HG03469 (cell line): ENCODE data around the gene MFSD6.
"Not testable (repeated sequence)": the region's sequence is repeated elsewhere in the genome, so short reads cannot be mapped to it uniquely, and the experiment has no call there.

ENCODE experiments used
- ATAC-seq: cut with Tn5 transposase; IDR thresholded peaks from one replicate; pipeline ENCODE4 v1.9.1; 2021; ENCODE audit warnings: mild to moderate bottlenecking, moderate library complexity, moderate number of reproducible peaks; ENCODE audit not compliant: unreplicated experiment

Gene MFSD6

GRCh38 chr2:190494600-190495227, 86.6 kb downstream of the MFSD6 start:
- ATAC-seq: not testable (repeated sequence)

DNA sequence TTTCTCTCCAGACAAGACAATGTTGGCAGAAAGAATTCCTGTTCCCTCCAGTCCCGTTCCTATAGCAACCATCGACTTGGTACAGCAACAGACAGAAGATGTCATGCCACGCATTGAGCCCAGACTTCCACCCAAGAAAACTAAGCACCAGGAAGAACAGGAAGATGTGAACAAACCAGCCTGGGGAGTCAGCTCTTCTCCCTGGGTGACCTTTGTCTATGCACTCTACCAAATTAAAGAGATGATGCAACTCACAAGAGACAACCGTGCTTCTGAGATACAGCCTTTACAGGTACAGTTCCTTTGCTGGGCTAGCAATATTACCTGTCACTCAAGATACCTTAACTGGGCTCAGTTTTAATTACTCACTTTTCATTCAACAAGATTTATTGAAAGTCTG, 89.3 kb downstream of the MFSD6 start:
- no peak for ATAC-seq

DNA sequence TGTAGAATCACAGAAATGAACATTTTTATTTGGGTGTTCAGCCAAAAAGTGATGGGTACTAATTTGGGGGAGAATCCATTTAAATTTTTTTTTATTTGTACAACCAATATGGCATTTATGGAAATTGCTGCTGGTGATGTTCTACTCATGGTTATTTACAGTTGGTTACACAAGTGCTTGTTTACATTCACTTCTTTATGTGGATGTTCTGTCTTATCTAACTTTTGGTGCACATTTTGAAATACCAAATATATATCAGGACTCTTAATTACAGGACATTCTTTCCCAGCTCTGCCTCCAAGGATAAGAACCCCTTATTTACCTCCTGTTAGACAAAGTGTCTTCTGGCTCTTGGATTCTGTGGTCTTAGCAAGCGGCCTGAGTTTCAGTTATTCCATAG, 91.1 kb downstream of the MFSD6 start:
- ATAC-seq: no peak

DNA sequence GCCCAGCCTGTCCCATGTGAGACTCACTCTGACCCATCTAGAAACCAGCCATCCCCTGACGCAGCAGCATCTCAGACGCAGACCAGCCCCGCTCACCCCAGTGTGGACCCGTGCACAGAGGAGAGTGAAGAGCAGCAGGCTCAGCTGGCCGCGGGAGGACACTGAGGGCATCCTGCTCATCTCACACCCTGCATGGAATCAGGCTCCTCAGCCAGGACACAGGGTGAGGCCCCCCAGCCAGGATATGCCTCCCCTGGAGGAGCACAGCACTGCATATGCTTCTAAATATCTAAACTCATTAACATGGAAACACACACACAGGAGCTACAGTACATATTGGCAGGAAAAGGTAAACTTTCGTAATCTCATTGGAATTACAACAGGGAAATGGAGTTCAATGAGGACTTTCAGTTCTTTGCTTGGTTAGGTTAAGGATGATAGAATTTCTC, 91.9 kb downstream of the MFSD6 start:
- ATAC-seq: no peak

- ATAC-seq: no peak
These were observed 93.1 kb downstream of the MFSD6 start for GRCh38 chr2:190501231-190501630.

GRCh38 chr2:190501702-190502407, 93.7 kb downstream of the MFSD6 start:
- no peak for ATAC-seq

DNA sequence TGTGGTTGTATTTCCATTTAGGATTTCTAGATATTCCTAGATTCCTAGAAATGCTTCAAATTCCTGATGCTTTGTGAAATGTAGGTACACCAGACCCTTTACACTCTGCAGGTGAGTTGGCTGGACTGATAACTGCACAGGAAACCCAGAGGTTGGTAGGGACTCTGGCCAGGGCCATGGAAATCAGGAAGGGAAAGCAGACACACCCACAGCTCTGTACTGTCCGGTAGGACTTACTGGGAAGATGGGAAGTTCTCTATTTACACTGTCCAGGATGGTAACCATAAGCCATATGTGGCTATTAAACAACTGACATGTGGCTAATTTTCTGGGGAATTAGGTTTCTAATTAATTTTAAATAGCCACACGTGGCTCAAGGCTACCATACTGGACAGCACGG, 94.9 kb downstream of the MFSD6 start:
- no peak for ATAC-seq

DNA sequence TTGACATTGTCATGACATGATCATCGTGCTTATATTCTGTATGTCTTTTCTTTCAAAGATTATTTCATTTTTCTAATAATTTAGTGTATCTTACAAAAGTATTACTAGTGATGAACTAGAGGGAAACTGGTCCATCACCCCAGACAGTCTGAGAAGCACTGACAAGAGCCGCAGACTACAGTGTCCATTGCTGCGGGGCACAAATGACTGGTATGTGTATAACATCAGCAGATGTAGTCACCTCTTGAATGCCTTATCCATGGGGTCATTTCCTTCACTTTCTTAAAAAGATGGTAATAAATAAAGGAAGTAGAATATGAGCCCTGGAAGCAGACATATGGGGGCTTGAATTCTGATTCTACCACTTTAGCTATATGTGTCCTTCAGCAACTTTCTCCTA, 96.8 kb downstream of the MFSD6 start:
- no peak for ATAC-seq

DNA sequence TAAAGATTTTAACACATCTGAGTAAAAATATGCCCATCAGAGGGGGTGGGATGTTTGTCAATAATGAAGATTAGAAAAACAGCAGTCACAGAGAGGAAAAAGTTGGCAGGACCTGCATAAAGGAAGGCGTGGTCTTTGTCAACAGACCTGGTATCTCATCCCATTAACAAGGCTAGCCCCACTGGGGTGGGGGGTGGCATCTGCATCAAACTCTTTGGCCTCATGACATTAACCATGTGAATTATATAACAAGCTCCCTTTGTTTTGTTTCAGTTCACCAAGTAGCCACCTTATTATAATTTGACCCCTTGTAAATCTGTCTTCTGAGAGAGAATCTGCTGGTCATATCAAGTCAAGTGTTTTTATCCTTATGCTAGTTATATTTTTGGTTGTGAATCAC, 97.5 kb downstream of the MFSD6 start:
- ATAC-seq: no peak

- ATAC-seq: no peak
These were observed 98.5 kb downstream of the MFSD6 start for GRCh38 chr2:190506666-190507065.

DNA sequence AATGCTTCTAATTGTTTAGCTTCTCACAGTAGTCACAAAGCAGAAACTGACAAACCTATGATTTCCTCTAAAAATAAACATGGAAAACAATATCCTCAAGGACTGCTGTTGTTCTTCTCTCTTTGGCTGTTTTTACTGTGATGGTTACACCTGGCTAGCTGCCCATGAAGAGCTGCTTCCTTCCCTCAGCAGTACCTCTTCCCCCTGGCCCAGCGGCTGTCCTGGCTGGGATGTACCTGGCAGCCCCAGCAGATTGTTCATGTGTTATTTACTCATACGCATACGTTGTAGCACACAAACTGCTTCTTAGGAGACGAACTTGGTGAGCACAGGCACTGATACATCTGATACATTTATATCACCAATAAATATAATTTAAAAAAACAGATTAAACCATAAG, 99.0 kb downstream of the MFSD6 start:
- ATAC-seq: no peak

- ATAC-seq: not testable (repeated sequence)
These were observed 101.7 kb downstream of the MFSD6 start for GRCh38 chr2:190509895-190510294.

GRCh38 chr2:190511104-190511503, 102.9 kb downstream of the MFSD6 start:
- ATAC-seq: no peak

- ATAC-seq: no peak
These were observed 104.5 kb downstream of the MFSD6 start for GRCh38 chr2:190512539-190513095.

DNA sequence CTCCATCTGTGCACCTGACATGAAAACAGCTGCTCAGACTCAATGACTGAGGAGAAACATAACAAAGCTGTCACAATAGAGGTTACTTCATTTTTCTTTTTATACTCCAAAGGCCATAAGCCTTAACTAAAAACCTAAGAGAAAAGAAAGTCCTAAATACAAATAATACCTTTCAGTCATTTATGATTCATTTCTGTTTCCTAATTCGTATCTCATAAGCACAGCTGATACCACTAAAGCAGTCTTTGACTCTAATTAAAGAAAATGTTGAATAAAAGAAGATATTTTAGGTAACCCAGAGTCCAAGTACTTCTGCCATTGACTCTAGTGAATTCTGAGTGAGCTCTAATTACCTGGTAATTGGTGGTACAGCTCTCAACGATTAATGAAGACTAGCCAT, 105.7 kb downstream of the MFSD6 start:
- ATAC-seq: no peak

- no peak for ATAC-seq
These were observed 106.5 kb downstream of the MFSD6 start for GRCh38 chr2:190514676-190515075.

DNA sequence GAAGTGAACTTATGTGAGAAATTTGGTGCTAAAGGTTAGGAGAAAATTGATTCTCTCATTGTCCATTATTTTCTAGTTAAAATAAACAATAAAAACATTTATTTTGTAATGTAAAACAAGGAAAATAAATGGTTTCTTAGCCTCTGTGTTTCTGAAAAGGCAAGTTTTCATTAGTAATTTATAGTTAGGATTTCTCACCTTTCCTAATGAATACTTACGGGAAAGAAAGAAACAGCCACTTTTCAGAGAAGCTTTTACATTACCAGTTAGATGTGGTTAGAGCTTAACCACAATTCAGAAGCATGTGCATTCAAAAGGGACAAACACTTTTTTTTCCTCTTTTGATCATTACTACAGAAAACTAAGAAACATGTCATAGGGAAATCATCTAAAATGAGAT, 107.5 kb downstream of the MFSD6 start:
- ATAC-seq: no peak

GRCh38 chr2:190517468-190517867, 109.3 kb downstream of the MFSD6 start:
- ATAC-seq: no peak

- no peak for ATAC-seq
These were observed 112.0 kb downstream of the MFSD6 start for GRCh38 chr2:190519975-190520767.

DNA sequence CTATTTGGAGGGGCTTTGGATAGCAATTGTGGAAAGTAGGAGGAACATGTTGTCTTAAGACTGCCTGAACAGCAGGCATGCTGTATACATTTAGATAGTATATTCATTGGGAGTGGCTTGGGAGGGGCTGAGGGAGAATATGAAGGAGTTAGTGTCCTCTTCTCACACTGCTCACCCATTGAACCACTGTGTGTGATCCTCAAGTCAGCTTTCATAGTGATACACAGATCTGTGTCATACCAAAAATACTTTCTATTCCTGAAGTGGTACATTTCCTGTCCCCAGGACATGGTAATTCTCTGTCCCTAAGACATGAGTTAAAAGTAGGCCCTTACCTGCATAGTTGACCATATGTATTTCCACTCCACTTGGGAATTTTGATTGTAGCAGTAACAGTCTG, 116.8 kb downstream of the MFSD6 start:
- no peak for ATAC-seq

GRCh38 chr2:190526105-190526750, 118.1 kb downstream of the MFSD6 start:
- no peak for ATAC-seq
